Right lobe of liver (tissue), 4 donors: ENCODE data around the gene EXOC7.

Experiments used
- POLR2A ChIP-seq: fragments of 450-650 bp; IDR thresholded peaks from one replicate; pipeline ENCODE4 v1.6.1; 2017; ENCODE audit warnings: antibody characterized with exemption, mild to moderate bottlenecking
- TF ChIP-seq, protein P1 (sequence below), 4 donors: fragments of 200-600 bp in 3 of 4; fragments of 450-650 bp in 1 of 4; IDR thresholded peaks; one replicate each; pipeline versions ENCODE4 v1.5.1 to v1.8.0; 2016 to 2022; ENCODE audit warnings: antibody characterized with exemption in 4 of 4, mild to moderate bottlenecking in 2 of 4
- donor health status: DM: no; HTN: no; CAD: no.
- donor health status: DM: no; HTN: no; CAD: no.
- donor health status: DM: no; HTN: yes; CAD: no.

DNA sequence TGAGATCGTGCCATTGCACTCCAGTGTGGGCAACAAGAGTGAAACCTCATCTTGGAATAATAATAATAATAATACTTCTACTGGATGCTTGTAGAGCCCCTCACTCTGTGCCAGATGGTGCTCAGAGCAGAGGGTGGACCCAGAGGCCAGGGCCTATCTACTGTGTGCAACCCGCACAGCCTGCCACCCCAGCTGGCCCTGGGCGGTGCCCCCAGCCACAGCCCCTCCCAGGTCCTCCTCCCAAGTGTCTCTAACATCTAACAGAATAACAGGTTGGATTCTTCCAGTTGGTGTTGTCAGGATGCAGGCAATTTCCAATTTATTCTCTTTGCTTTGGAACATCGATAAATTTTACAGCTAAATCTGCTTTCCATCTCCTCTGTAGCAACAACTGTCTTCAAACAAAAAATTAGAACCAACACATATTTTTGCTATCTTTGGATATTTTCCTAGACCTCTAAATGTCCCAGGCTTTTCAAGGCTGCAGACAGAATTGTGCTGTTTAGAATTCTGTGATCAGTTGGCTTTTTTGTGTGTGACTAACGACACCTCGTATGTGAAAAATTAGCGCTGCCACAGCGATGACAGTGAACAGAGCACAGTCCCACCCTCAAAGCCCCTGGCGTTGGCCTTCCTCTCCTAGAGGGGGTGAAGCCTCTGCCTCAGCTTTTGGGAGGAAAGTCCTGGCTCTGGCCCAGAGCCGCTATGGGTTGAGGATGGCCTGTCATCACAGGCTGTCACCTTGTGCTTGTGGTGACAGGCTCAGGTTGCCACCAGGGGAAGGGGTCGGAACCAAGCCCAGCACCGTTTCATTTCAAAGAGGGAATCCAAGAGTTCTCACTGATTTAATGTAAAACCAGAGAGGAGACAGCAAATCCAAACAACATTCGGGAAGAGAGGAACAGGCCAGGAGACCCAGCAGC, 68.9 kb downstream of the EXOC7 start:
- no peak for TF ChIP-seq POLR2A
- TF ChIP-seq, protein P1, sequence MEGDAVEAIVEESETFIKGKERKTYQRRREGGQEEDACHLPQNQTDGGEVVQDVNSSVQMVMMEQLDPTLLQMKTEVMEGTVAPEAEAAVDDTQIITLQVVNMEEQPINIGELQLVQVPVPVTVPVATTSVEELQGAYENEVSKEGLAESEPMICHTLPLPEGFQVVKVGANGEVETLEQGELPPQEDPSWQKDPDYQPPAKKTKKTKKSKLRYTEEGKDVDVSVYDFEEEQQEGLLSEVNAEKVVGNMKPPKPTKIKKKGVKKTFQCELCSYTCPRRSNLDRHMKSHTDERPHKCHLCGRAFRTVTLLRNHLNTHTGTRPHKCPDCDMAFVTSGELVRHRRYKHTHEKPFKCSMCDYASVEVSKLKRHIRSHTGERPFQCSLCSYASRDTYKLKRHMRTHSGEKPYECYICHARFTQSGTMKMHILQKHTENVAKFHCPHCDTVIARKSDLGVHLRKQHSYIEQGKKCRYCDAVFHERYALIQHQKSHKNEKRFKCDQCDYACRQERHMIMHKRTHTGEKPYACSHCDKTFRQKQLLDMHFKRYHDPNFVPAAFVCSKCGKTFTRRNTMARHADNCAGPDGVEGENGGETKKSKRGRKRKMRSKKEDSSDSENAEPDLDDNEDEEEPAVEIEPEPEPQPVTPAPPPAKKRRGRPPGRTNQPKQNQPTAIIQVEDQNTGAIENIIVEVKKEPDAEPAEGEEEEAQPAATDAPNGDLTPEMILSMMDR (IDR thresholded peaks at IDR 0.05) = no peak
